ENCODE results near the gene EPYC. TPM values are rescaled to one million over a fixed set of nuclear protein-coding genes. Genes with fewer than 3 reads are reported as not detected.

The EPYC gene
- total RNA-seq, 2 experiments from 2014 or later, result not detected

DNA sequence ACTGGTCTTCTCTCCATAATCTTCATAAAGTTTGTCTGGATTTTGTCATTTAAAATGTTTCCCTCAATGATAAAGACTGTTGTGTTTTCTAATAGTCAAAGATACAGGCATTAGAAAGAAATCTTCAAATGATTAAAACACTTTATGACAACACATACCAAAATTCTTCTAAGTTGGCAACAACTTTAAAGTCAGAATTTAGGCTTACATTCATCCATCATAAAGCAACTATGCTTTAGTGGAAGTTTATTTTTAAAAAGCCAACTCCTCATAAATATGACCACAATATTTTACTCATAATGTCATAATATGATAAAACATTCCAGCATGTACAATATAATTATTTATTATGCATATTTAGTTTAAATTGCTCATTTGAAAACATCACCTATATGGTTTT lies 32.5 kb downstream of the EPYC start:
- H3K36me3 ChIP-seq (ENCODE audit: insufficient read depth, low read length), result no peaks in the 10 kb centered on the region
- no peak overlapping the region for H2AFZ ChIP-seq (ENCODE audit: low read length)
- intact Hi-C loops (cut with micrococcal nuclease; ENCODE audit: unreplicated experiment), result no loop called here
- ChIA-PET CTCF (ENCODE audit: unreplicated experiment) (no interaction called here), POLR2A (no interaction called here)
- H3K4me1 ChIP-seq (ENCODE audit: insufficient read depth, low read length, poor library complexity, severe bottlenecking), result no peaks in the 10 kb centered on the region
- H3K79me2 ChIP-seq (ENCODE audit: insufficient read depth, low read depth, low read length), result no peaks in the 10 kb centered on the region
- no TSS peak for BruUV-seq (replicated peaks)
- H3K9me3 ChIP-seq (ENCODE audit: low read length), result no peaks in the 10 kb centered on the region
- TF ChIP-seq, protein P1, sequence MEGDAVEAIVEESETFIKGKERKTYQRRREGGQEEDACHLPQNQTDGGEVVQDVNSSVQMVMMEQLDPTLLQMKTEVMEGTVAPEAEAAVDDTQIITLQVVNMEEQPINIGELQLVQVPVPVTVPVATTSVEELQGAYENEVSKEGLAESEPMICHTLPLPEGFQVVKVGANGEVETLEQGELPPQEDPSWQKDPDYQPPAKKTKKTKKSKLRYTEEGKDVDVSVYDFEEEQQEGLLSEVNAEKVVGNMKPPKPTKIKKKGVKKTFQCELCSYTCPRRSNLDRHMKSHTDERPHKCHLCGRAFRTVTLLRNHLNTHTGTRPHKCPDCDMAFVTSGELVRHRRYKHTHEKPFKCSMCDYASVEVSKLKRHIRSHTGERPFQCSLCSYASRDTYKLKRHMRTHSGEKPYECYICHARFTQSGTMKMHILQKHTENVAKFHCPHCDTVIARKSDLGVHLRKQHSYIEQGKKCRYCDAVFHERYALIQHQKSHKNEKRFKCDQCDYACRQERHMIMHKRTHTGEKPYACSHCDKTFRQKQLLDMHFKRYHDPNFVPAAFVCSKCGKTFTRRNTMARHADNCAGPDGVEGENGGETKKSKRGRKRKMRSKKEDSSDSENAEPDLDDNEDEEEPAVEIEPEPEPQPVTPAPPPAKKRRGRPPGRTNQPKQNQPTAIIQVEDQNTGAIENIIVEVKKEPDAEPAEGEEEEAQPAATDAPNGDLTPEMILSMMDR (conservative IDR thresholded peaks at IDR 0.05; ENCODE audit: low read length), result no peak
- TF ChIP-seq EZH2phosphoT487 (IDR thresholded peaks at IDR 0.05; ENCODE audit: borderline replicate concordance, low read depth, low read length), result no peak
- no peaks in the 10 kb centered on the region for H4K20me1 ChIP-seq (ENCODE audit: insufficient read depth, low read length)
- no peak overlapping the region for H3K27ac ChIP-seq (ENCODE audit: low read depth, low read length, poor library complexity, severe bottlenecking)
- no peaks in the 10 kb centered on the region for H3K9me2 ChIP-seq (ENCODE audit: insufficient read depth, low read length)
- H3K4me2 ChIP-seq (ENCODE audit: low read length), result no peak overlapping the region
- DNase-seq (ENCODE audit: low spot score), result no peak
- no peak overlapping the region for H3K4me3 ChIP-seq (ENCODE audit: low read depth, low read length, poor library complexity, severe bottlenecking)

DNA sequence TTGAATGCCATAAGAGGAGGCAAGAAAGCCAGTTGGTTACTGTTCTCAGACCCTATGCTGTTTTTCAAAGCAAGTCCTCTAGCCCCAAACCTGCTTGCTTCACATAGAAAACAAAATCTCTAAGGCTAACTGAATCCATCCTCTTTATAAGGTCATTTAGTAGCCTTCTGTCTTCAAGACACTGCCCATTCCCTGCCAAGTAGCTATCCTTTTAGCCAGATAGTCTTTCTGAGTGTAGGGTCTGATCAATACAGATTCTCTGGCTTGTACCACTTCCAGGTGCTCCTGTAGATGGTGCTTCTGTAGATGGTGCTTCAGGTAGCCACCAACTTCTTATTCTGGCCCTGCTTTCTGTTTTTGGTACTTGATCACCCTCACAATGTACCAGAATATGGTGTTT lies 33.9 kb downstream of the EPYC start:
- Histone ChIP-seq H4K20me1 (ENCODE audit: insufficient read depth, low read length) (no peaks in the 10 kb centered on the region), H2AFZ (ENCODE audit: low read length) (no peak overlapping the region), H3K4me2 (ENCODE audit: low read length) (no peak overlapping the region), H3K4me3 (ENCODE audit: low read depth, low read length, poor library complexity, severe bottlenecking) (no peak overlapping the region), H3K9me3 (ENCODE audit: low read length) (no peaks in the 10 kb centered on the region), H3K79me2 (ENCODE audit: insufficient read depth, low read depth, low read length) (no peaks in the 10 kb centered on the region), H3K27ac (ENCODE audit: low read depth, low read length, poor library complexity, severe bottlenecking) (no peak overlapping the region), H3K4me1 (ENCODE audit: insufficient read depth, low read length, poor library complexity, severe bottlenecking) (no peaks in the 10 kb centered on the region), H3K9me2 (ENCODE audit: insufficient read depth, low read length) (no peaks in the 10 kb centered on the region), H3K36me3 (ENCODE audit: insufficient read depth, low read length) (no peaks in the 10 kb centered on the region)
- intact Hi-C loops (cut with micrococcal nuclease; ENCODE audit: unreplicated experiment), result no loop called here
- TF ChIP-seq, protein P1 (conservative IDR thresholded peaks at IDR 0.05; ENCODE audit: low read length), result no peak
- no peak for TF ChIP-seq EZH2phosphoT487 (IDR thresholded peaks at IDR 0.05; ENCODE audit: borderline replicate concordance, low read depth, low read length)
- no peak for DNase-seq (ENCODE audit: low spot score)
- ChIA-PET CTCF (ENCODE audit: unreplicated experiment) (no interaction called here), POLR2A (no interaction called here)
- BruUV-seq (replicated peaks), result no TSS peak

DNA sequence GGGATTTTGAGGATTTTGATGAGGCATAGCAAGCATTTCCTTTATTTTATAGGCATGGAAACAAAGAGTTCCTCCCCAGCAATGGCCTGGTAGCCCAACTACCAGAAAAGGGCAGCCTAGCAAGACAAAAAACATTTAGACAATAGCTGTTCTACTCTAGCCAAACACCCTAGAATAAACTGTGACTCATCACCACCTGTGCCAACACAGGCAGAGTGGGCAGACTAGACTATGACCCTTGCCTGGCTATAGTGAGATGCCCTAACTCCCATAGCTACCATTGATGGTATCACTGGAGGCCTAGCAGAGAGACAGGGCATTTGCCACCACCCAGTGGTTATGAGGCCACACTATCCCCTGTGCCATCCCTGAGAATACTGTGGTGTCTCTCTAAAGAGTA lies 34.3 kb downstream of the EPYC start:
- no peaks in the 10 kb centered on the region for H3K36me3 ChIP-seq (ENCODE audit: insufficient read depth, low read length)
- no peaks in the 10 kb centered on the region for H4K20me1 ChIP-seq (ENCODE audit: insufficient read depth, low read length)
- CTCF ChIA-PET (ENCODE audit: unreplicated experiment), result no interaction called here
- H3K4me2 ChIP-seq (ENCODE audit: low read length), result no peak overlapping the region
- no peak for DNase-seq (ENCODE audit: low spot score)
- BruUV-seq (replicated peaks), result no TSS peak
- POLR2A ChIA-PET, result no interaction called here
- TF ChIP-seq, protein P1 (conservative IDR thresholded peaks at IDR 0.05; ENCODE audit: low read length), result no peak
- TF ChIP-seq EZH2phosphoT487 (IDR thresholded peaks at IDR 0.05; ENCODE audit: borderline replicate concordance, low read depth, low read length), result no peak
- H3K9me2 ChIP-seq (ENCODE audit: insufficient read depth, low read length), result no peaks in the 10 kb centered on the region
- H3K4me1 ChIP-seq (ENCODE audit: insufficient read depth, low read length, poor library complexity, severe bottlenecking), result no peaks in the 10 kb centered on the region
- H3K27ac ChIP-seq (ENCODE audit: low read depth, low read length, poor library complexity, severe bottlenecking), result no peak overlapping the region
- no peaks in the 10 kb centered on the region for H3K79me2 ChIP-seq (ENCODE audit: insufficient read depth, low read depth, low read length)
- H3K9me3 ChIP-seq (ENCODE audit: low read length), result no peaks in the 10 kb centered on the region
- no peak overlapping the region for H2AFZ ChIP-seq (ENCODE audit: low read length)
- no peak overlapping the region for H3K4me3 ChIP-seq (ENCODE audit: low read depth, low read length, poor library complexity, severe bottlenecking)
- intact Hi-C loops (cut with micrococcal nuclease; ENCODE audit: unreplicated experiment), result no loop called here

Measured in OCI-LY7 (cell line).